GM12878 (cell line): Measurements from ENCODE around the gene TMPRSS4. TPM values are rescaled to one million over a fixed set of nuclear protein-coding genes. Genes with fewer than 3 reads are reported as not detected.

Source experiments
- ATAC-seq: fragments of 200-7000 bp; cut with Tn5 transposase; 3 replicates; pipeline ENCODE4 v1.9.1; 2020; ENCODE audit warnings: mild to moderate bottlenecking, moderate library complexity
- BruUV-seq: library from RNA; stranded (reverse); fragments of 400-500 nt; replicated peaks from 2 replicates; lab custom pipeline; 2021; lab: Mats Ljungman, UMichigan
- CTCF ChIA-PET: fragments of 300-600 bp; sonication (Branson Sonifier 250); formaldehyde crosslinking; extraction: SDS; loops from one replicate; lab custom pipeline; 2021; ENCODE audit warnings: inconsistent platforms; lab: Yijun Ruan, JAX
- POLR2A ChIA-PET: fragments of 350-600 bp; formaldehyde crosslinking; extraction: SDS; loops from one replicate; lab custom pipeline; 2021; ENCODE audit warnings: inconsistent platforms; lab: Charles Lee
- RAD21 ChIA-PET: fragments of 300-600 bp; sonication (Branson Sonifier 250); formaldehyde crosslinking; loops from one replicate; lab custom pipeline; 2023; ENCODE audit warnings: antibody characterized with exemption; ENCODE audit not compliant: unreplicated experiment; lab: Charles Lee
- SMC1A ChIA-PET: fragments of 300-600 bp; sonication (Branson Sonifier 250); formaldehyde crosslinking; loops from one replicate; lab custom pipeline; 2023; ENCODE audit not compliant: unreplicated experiment, uncharacterized antibody; lab: Charles Lee
- DNase-seq: peaks from one replicate; pipeline ENCODE4 v3.0.0-alpha.2; 2011; ENCODE audit warnings: low read depth, low spot score
- FAIRE-seq: peaks from 3 replicates; lab custom pipeline; 2011; peaks lifted over from hg19 to GRCh38; lab: Jason Lieb, UNC
- H2AFZ ChIP-seq: 2 replicates; pipeline ENCODE4 v1.6.0; 2011; ENCODE audit warnings: low read depth, low read length, control low read depth; ENCODE audit not compliant: control insufficient read depth
- H3K27ac ChIP-seq: 2 replicates; pipeline ENCODE4 v1.5.1; 2011; ENCODE audit warnings: control low read depth; ENCODE audit not compliant: control insufficient read depth, insufficient read depth
- H3K27me3 ChIP-seq, 2 experiments: replicated peaks in 1 of 2; 2 replicates each; pipeline versions ENCODE4 v1.6.0 to v1.6.1; 2011; ENCODE audit warnings: low read length in 1 of 2; ENCODE audit not compliant: control insufficient read depth in 2 of 2, insufficient read depth in 2 of 2
- H3K36me3 ChIP-seq, 2 experiments: 2 replicates each; pipeline ENCODE4 v1.5.1; 2011; ENCODE audit warnings: low read length in 1 of 2; ENCODE audit not compliant: control insufficient read depth in 2 of 2, insufficient read depth in 2 of 2
- H3K4me1 ChIP-seq: 2 replicates; pipeline ENCODE4 v1.6.1; 2011; ENCODE audit warnings: mild to moderate bottlenecking, low read length, moderate library complexity, mixed read lengths; ENCODE audit not compliant: control insufficient read depth, insufficient read depth
- H3K4me2 ChIP-seq: 2 replicates; pipeline ENCODE4 v1.6.0; 2011; ENCODE audit warnings: control low read depth; ENCODE audit not compliant: control insufficient read depth, insufficient read depth
- H3K4me3 ChIP-seq: fragments of 200-600 bp; sonication (generic); 2 replicates; pipeline ENCODE4 v1.5.1; 2016
- H3K79me2 ChIP-seq: 2 replicates; pipeline ENCODE4 v1.6.0; 2011; ENCODE audit warnings: low read length; ENCODE audit not compliant: control insufficient read depth, insufficient read depth
- H3K9ac ChIP-seq: 2 replicates; pipeline ENCODE4 v1.8.0; 2011; ENCODE audit warnings: low read length, control low read depth, mixed read lengths; ENCODE audit not compliant: control insufficient read depth, insufficient read depth
- H3K9me3 ChIP-seq: replicated peaks from 3 replicates; pipeline ENCODE4 v1.5.1; 2011; ENCODE audit warnings: mild to moderate bottlenecking, low read length; ENCODE audit not compliant: control insufficient read depth, insufficient read depth
- H4K20me1 ChIP-seq: 2 replicates; pipeline ENCODE4 v1.6.0; 2011; ENCODE audit not compliant: control insufficient read depth, insufficient read depth
- BMI1 ChIP-seq: fragments of 450-650 bp; IDR thresholded peaks from 2 replicates; pipeline ENCODE4 v1.6.1; 2016; ENCODE audit warnings: mild to moderate bottlenecking, moderate library complexity, borderline replicate concordance
- DPF2 ChIP-seq: fragments of 450-650 bp; IDR thresholded peaks from 2 replicates; pipeline ENCODE4 v1.6.1; 2017; ENCODE audit warnings: mild to moderate bottlenecking
- JUND ChIP-seq: IDR thresholded peaks from 2 replicates; pipeline ENCODE4 v1.6.1; 2012; ENCODE audit warnings: low read depth, mild to moderate bottlenecking, low read length, improper control_type of control experiment, moderate library complexity
- RB1 ChIP-seq: fragments of 450-650 bp; formaldehyde crosslinking; IDR thresholded peaks from 2 replicates; pipeline ENCODE4 v1.6.1; 2017; ENCODE audit warnings: mild to moderate bottlenecking, borderline replicate concordance
- SUZ12 ChIP-seq: fragments of 200-600 bp; sonication (generic); IDR thresholded peaks from one replicate; pipeline ENCODE4 v1.6.1; 2018; ENCODE audit warnings: antibody characterized with exemption, mild to moderate bottlenecking; ENCODE audit not compliant: unreplicated experiment
- ZNF274 ChIP-seq: IDR thresholded peaks from one replicate; pipeline ENCODE4 v1.8.0; 2011; ENCODE audit not compliant: insufficient read length, insufficient read depth
- WGBS: methylation state at CpG from one replicate; pipeline ENCODE4 v1.1.6; 2016; ENCODE audit warnings: low lambda C conversion rate; ENCODE audit not compliant: insufficient replicate concordance, insufficient coverage; ENCODE audit errors: missing lambda C conversion rate; 5-methylcytosine and 5-hydroxymethylcytosine counted together
- in situ Hi-C: fragments of 300-500 bp; cut with MboI; formaldehyde crosslinking; loops from 9 replicates; pipeline ENCODE4 v1.14.3; 2018; ENCODE audit warnings: mixed read lengths
- intact Hi-C: fragments of 100-400 bp; cut with micrococcal nuclease; formaldehyde crosslinking; loops from one replicate; pipeline ENCODE4 v1.14.2; 2022; ENCODE audit not compliant: unreplicated experiment
- polyA plus RNA-seq, 11 experiments: library from polyadenylated mRNA; depleted of rRNA in 4 of 11; unstranded in 6 of 11; stranded (reverse) in 5 of 11; fragments of >200 nt; fragmentation: Nextera tagmentation in 4 of 11; fragmentation: Illumina TruSeq in 1 of 11; extraction: Ambion mirVana in 4 of 11; extraction: Trizol in 1 of 11; gene quantifications; 1 replicate in 1 of 11; 2 replicates in 10 of 11; pipeline versions ENCODE4 v1.2.1 to v1.2.3, GENCODE V29; 2011 to 2016; ENCODE audit warnings: inconsistent platforms in 2 of 11, missing spikeins in 2 of 11, low read depth in 1 of 11
- total RNA-seq, 4 experiments: library from RNA; depleted of rRNA in 3 of 4; stranded (reverse); fragments of >200 nt in 3 of 4; fragmentation: Illumina TruSeq in 1 of 4; extraction: Trizol in 1 of 4; gene quantifications; 2 replicates each; pipeline versions ENCODE4 v1.2.1 to v1.2.3, GENCODE V29; 2013 to 2021
- TF ChIP-seq, protein P1 (sequence below): fragments of 450-650 bp; IDR thresholded peaks from 2 replicates; pipeline ENCODE4 v1.6.1; 2017; ENCODE audit warnings: low read depth, mild to moderate bottlenecking, moderate library complexity
- TF ChIP-seq, protein P2 (sequence below): fragments of 450-650 bp; IDR thresholded peaks from 2 replicates; pipeline ENCODE4 v1.6.1; 2018; ENCODE audit warnings: borderline replicate concordance, mild to moderate bottlenecking; ENCODE audit not compliant: partially characterized antibody
- TF ChIP-seq, protein P3 (sequence below): IDR thresholded peaks from 2 replicates; pipeline ENCODE4 v1.6.1; 2012; ENCODE audit warnings: improper control_type of control experiment, low read depth, low read length; ENCODE audit not compliant: insufficient replicate concordance
- TF ChIP-seq, protein P4 (sequence below): fragments of 450-650 bp; IDR thresholded peaks from 2 replicates; pipeline ENCODE4 v1.6.1; 2016; ENCODE audit warnings: mild to moderate bottlenecking

The TMPRSS4 gene
- total and polyA plus RNA-seq, 10 of the 15 experiments (the other 5 are each of a cell fraction or from before 2014, with no cell fraction given) = 0.14 to 0.26 TPM; not detected in 8

DNA sequence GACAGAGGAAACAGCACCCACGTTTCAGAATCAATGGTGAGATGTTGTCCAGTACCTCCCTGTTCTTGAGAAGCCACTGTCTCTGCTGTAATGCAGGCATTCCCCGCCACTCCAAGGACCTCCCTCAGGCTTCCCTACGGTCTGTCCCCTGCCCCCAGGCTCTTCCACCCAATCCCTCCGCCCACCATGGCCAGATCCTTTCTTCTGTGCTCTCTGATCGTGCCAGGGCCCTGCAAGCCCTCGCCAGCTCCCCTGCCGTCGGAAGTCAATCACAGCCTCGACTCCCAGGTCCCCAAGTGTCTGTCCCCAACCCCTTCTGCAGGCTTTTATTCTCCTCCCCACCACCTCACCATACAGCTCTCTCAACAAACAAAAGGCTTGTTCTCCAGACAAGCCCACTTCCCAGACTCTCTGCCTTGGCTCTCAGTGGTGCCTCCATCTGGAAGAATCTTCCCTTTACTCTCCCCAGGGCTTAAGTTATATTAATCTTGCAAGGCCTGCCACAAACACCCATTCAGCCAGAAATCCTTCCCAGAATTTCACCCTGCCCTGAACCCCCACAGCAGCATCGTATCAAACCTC is 62.1 kb downstream of the TMPRSS4 start:
- no peak for ATAC-seq
- ChIA-PET SMC1A (interaction anchor here (0.9 to 2.1 kb wide), 2 partner anchors 20 to 69 kb away, joined by 3 to 7 read pairs; no protein-coding TSS in a partner anchor), POLR2A (no interaction called here)
- Histone ChIP-seq H2AFZ (no peak overlapping the region), H3K4me2 (no peak overlapping the region)
- TF ChIP-seq RB1 (no peak), BMI1 (no peak), ZNF274 (no peak), JUND (no peak), SUZ12 (no peak), DPF2 (no peak)
- TF ChIP-seq, protein P1, sequence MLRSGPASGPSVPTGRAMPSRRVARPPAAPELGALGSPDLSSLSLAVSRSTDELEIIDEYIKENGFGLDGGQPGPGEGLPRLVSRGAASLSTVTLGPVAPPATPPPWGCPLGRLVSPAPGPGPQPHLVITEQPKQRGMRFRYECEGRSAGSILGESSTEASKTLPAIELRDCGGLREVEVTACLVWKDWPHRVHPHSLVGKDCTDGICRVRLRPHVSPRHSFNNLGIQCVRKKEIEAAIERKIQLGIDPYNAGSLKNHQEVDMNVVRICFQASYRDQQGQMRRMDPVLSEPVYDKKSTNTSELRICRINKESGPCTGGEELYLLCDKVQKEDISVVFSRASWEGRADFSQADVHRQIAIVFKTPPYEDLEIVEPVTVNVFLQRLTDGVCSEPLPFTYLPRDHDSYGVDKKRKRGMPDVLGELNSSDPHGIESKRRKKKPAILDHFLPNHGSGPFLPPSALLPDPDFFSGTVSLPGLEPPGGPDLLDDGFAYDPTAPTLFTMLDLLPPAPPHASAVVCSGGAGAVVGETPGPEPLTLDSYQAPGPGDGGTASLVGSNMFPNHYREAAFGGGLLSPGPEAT = no peak
- TF ChIP-seq, protein P2, sequence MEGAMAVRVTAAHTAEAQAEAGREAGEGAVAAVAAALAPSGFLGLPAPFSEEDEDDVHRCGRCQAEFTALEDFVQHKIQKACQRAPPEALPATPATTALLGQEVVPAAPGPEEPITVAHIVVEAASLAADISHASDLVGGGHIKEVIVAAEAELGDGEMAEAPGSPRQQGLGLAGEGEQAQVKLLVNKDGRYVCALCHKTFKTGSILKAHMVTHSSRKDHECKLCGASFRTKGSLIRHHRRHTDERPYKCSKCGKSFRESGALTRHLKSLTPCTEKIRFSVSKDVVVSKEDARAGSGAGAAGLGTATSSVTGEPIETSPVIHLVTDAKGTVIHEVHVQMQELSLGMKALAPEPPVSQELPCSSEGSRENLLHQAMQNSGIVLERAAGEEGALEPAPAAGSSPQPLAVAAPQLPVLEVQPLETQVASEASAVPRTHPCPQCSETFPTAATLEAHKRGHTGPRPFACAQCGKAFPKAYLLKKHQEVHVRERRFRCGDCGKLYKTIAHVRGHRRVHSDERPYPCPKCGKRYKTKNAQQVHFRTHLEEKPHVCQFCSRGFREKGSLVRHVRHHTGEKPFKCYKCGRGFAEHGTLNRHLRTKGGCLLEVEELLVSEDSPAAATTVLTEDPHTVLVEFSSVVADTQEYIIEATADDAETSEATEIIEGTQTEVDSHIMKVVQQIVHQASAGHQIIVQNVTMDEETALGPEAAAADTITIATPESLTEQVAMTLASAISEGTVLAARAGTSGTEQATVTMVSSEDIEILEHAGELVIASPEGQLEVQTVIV = no peak
- TF ChIP-seq, protein P3, sequence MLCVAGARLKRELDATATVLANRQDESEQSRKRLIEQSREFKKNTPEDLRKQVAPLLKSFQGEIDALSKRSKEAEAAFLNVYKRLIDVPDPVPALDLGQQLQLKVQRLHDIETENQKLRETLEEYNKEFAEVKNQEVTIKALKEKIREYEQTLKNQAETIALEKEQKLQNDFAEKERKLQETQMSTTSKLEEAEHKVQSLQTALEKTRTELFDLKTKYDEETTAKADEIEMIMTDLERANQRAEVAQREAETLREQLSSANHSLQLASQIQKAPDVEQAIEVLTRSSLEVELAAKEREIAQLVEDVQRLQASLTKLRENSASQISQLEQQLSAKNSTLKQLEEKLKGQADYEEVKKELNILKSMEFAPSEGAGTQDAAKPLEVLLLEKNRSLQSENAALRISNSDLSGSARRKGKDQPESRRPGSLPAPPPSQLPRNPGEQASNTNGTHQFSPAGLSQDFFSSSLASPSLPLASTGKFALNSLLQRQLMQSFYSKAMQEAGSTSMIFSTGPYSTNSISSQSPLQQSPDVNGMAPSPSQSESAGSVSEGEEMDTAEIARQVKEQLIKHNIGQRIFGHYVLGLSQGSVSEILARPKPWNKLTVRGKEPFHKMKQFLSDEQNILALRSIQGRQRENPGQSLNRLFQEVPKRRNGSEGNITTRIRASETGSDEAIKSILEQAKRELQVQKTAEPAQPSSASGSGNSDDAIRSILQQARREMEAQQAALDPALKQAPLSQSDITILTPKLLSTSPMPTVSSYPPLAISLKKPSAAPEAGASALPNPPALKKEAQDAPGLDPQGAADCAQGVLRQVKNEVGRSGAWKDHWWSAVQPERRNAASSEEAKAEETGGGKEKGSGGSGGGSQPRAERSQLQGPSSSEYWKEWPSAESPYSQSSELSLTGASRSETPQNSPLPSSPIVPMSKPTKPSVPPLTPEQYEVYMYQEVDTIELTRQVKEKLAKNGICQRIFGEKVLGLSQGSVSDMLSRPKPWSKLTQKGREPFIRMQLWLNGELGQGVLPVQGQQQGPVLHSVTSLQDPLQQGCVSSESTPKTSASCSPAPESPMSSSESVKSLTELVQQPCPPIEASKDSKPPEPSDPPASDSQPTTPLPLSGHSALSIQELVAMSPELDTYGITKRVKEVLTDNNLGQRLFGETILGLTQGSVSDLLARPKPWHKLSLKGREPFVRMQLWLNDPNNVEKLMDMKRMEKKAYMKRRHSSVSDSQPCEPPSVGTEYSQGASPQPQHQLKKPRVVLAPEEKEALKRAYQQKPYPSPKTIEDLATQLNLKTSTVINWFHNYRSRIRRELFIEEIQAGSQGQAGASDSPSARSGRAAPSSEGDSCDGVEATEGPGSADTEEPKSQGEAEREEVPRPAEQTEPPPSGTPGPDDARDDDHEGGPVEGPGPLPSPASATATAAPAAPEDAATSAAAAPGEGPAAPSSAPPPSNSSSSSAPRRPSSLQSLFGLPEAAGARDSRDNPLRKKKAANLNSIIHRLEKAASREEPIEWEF = no peak
- TF ChIP-seq, protein P4, sequence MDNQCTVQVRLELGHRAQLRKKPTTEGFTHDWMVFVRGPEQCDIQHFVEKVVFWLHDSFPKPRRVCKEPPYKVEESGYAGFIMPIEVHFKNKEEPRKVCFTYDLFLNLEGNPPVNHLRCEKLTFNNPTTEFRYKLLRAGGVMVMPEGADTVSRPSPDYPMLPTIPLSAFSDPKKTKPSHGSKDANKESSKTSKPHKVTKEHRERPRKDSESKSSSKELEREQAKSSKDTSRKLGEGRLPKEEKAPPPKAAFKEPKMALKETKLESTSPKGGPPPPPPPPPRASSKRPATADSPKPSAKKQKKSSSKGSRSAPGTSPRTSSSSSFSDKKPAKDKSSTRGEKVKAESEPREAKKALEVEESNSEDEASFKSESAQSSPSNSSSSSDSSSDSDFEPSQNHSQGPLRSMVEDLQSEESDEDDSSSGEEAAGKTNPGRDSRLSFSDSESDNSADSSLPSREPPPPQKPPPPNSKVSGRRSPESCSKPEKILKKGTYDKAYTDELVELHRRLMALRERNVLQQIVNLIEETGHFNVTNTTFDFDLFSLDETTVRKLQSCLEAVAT = no peak
- TF ChIP-seq, all 136 proteins: peak for 0
- no peaks in the 10 kb centered on the region for H4K20me1 ChIP-seq
- ChIA-PET CTCF (interaction anchor here (0.7 to 2.0 kb wide), 2 partner anchors 31 to 32 kb away, joined by 3 to 10 read pairs; no protein-coding TSS in a partner anchor), RAD21 (interaction anchor here (0.6 to 1.0 kb wide), 2 partner anchors 14 to 508 kb away, joined by 3 read pairs; no protein-coding TSS in a partner anchor)
- no peaks in the 10 kb centered on the region for H3K9me3 ChIP-seq
- FAIRE-seq = no peak
- no peak for DNase-seq
- intact Hi-C loops (no loop called here), in situ Hi-C loops (no loop called here)
- no peak overlapping the region for H3K4me3 ChIP-seq
- no peak overlapping the region for H3K9ac ChIP-seq
- no peaks in the 10 kb centered on the region for H3K36me3 ChIP-seq
- 15% methylated on average over 10 of the region's 10 CpGs for WGBS
- H3K4me1 ChIP-seq = no peaks in the 10 kb centered on the region
- H3K27ac ChIP-seq = no peak overlapping the region
- no peaks in the 10 kb centered on the region for H3K79me2 ChIP-seq
- H3K27me3 ChIP-seq = peaks cover 3 to 6% of the 10 kb centered on the region in 2 experiments; a peak in 3 of 4 replicates
- no TSS peak for BruUV-seq
